ENCODE data around the gene DOCK6.

The DOCK6 gene

DNA sequence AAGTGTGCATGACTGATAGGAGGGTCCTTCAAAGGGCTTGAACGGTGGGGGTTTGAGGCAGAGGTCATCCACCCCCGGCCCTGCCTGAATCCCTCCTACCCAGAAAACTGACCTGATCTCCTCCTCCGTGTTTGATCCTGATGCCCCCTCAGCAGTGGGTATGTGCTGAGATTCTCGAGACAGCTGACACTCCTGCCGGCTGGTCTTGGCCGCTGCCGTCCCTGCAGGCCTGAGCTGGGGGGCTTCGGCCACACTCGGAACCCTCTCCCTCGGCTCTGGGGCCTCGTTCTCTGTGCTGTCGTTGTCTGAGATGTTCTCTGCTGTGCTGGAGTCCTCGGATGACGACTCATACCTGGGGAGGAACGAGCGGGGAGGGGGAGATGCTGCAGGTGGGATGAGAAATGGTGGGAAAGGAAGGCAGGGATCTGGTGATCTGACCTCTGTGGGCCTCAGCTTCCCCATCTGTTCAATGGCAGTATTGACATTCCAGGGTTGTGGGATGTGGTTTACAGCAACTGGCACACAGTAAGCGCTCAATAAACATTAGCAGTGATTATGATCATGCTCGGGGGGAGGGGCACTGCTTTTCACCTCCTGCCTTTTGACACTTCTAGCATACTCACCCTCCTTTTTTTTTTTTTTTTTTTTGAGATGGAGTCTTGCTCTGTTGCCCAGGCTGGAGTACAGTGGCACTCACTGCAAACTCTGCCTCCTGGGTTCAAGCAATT is 85.7 kb downstream of the DOCK6 start:
- H3K27ac ChIP-seq (ENCODE audit: low read length): no peak overlapping the region
- H3K9me2 ChIP-seq (replicated peaks; ENCODE audit: insufficient read depth, low read length): no peaks in the 10 kb centered on the region
- TF ChIP-seq CTCF (IDR thresholded peaks at IDR 0.05; ENCODE audit: low read length) (no peak), EZH2 (optimal IDR thresholded peaks at IDR 0.05; ENCODE audit: low read depth, low read length) (no peak), EZH2phosphoT487 (IDR thresholded peaks at IDR 0.05; ENCODE audit: low read length) (no peak)
- H3K36me3 ChIP-seq (replicated peaks; ENCODE audit: insufficient read depth, low read length): no peaks in the 10 kb centered on the region
- H3K9ac ChIP-seq (ENCODE audit: low read length): no peak overlapping the region
- no peak overlapping the region for H2AFZ ChIP-seq (ENCODE audit: low read length)
- no peak overlapping the region for H3K4me2 ChIP-seq (ENCODE audit: low read depth, low read length)
- no peak overlapping the region for H3K4me3 ChIP-seq (ENCODE audit: low read length)
- no peaks in the 10 kb centered on the region for H3K27me3 ChIP-seq (replicated peaks; ENCODE audit: insufficient read depth, low read length)
- H3F3A ChIP-seq (ENCODE audit: insufficient read depth, low read length): peaks cover 8% of the 10 kb centered on the region; the same call in 1 of the 2 replicates
- H3K79me2 ChIP-seq (ENCODE audit: low read length): no peaks in the 10 kb centered on the region
- H3K9me3 ChIP-seq (replicated peaks; ENCODE audit: insufficient read depth, low read length): no peaks in the 10 kb centered on the region
- H3K4me1 ChIP-seq (ENCODE audit: low read length): peaks cover 10% of the 10 kb centered on the region; the same call in 1 of the 2 replicates
- H4K20me1 ChIP-seq (ENCODE audit: insufficient read depth, low read length): no peaks in the 10 kb centered on the region
- no peak for DNase-seq

DNA sequence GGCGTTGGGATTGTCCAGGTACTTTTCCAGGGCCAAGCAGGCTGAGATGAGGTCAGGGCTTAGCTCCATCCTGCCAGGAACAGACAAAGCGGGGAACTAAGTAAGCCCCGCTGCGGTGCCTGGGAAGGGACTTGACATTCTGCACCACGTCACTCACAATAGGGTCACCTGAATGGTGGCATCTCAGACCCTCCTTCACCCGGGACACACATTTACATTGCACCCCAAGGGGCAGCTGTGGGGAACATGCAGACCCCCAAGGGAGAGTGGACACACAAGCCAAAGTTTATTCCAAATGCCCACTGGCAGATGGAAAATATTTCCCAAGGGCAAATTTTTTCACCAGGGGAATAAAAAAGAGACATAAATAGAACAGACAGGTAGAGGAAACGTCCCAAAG is 86.4 kb downstream of the DOCK6 start:
- no peak for DNase-seq
- no peaks in the 10 kb centered on the region for H3K36me3 ChIP-seq (replicated peaks; ENCODE audit: insufficient read depth, low read length)

GRCh38 chr19:11174336-11174735 is 88.0 kb downstream of the DOCK6 start:
- no peak overlapping the region for H3K27ac ChIP-seq (ENCODE audit: low read length)
- no peaks in the 10 kb centered on the region for H3K9me3 ChIP-seq (replicated peaks; ENCODE audit: insufficient read depth, low read length)
- H2AFZ ChIP-seq (ENCODE audit: low read length): no peak overlapping the region
- H3K9ac ChIP-seq (ENCODE audit: low read length): no peak overlapping the region
- H3K36me3 ChIP-seq (replicated peaks; ENCODE audit: insufficient read depth, low read length): no peaks in the 10 kb centered on the region
- no peak for DNase-seq
- H3K4me3 ChIP-seq (ENCODE audit: low read length): no peak overlapping the region
- no peaks in the 10 kb centered on the region for H3K27me3 ChIP-seq (replicated peaks; ENCODE audit: insufficient read depth, low read length)
- H3K4me2 ChIP-seq (ENCODE audit: low read depth, low read length): no peak overlapping the region
- no peaks in the 10 kb centered on the region for H3K79me2 ChIP-seq (ENCODE audit: low read length)
- TF ChIP-seq EZH2phosphoT487 (IDR thresholded peaks at IDR 0.05; ENCODE audit: low read length): no peak
- TF ChIP-seq EZH2 (optimal IDR thresholded peaks at IDR 0.05; ENCODE audit: low read depth, low read length): no peak
- TF ChIP-seq CTCF (IDR thresholded peaks at IDR 0.05; ENCODE audit: low read length): no peak
- no peaks in the 10 kb centered on the region for H3K4me1 ChIP-seq (ENCODE audit: low read length)
- no peaks in the 10 kb centered on the region for H4K20me1 ChIP-seq (ENCODE audit: insufficient read depth, low read length)
- H3K9me2 ChIP-seq (replicated peaks; ENCODE audit: insufficient read depth, low read length): no peaks in the 10 kb centered on the region
- no peaks in the 10 kb centered on the region for H3F3A ChIP-seq (ENCODE audit: insufficient read depth, low read length)

More for the DNA sequence above, 86.4 kb downstream of the DOCK6 start:
- no peaks in the 10 kb centered on the region for H4K20me1 ChIP-seq (ENCODE audit: insufficient read depth, low read length)
- no peak overlapping the region for H3K4me3 ChIP-seq (ENCODE audit: low read length)
- H3K4me1 ChIP-seq (ENCODE audit: low read length): peaks cover 10% of the 10 kb centered on the region; the same call in 1 of the 2 replicates
- no peaks in the 10 kb centered on the region for H3K9me2 ChIP-seq (replicated peaks; ENCODE audit: insufficient read depth, low read length)
- H3K27me3 ChIP-seq (replicated peaks; ENCODE audit: insufficient read depth, low read length): no peaks in the 10 kb centered on the region
- H3F3A ChIP-seq (ENCODE audit: insufficient read depth, low read length): peaks cover 8% of the 10 kb centered on the region; the same call in 1 of the 2 replicates
- no peak for TF ChIP-seq EZH2 (optimal IDR thresholded peaks at IDR 0.05; ENCODE audit: low read depth, low read length)
- no peak for TF ChIP-seq EZH2phosphoT487 (IDR thresholded peaks at IDR 0.05; ENCODE audit: low read length)
- TF ChIP-seq CTCF (IDR thresholded peaks at IDR 0.05; ENCODE audit: low read length): no peak
- H3K27ac ChIP-seq (ENCODE audit: low read length): no peak overlapping the region
- H3K9ac ChIP-seq (ENCODE audit: low read length): no peak overlapping the region
- no peaks in the 10 kb centered on the region for H3K9me3 ChIP-seq (replicated peaks; ENCODE audit: insufficient read depth, low read length)
- H3K4me2 ChIP-seq (ENCODE audit: low read depth, low read length): no peak overlapping the region
- H3K79me2 ChIP-seq (ENCODE audit: low read length): no peaks in the 10 kb centered on the region
- H2AFZ ChIP-seq (ENCODE audit: low read length): no peak overlapping the region

Measured in MM.1S (cell line).